Measurements from ENCODE around the gene ATP1A2. TPM values are rescaled to one million over a fixed set of nuclear protein-coding genes. Genes with fewer than 3 reads are reported as not detected.
A peak's percentile ranks its signal among the peaks of the same experiment; 100 is the strongest.

ATP1A2 gene
- polyA plus RNA-seq, 5 donors = 6.4 to 15.2 (median 13.6) TPM

- no peak for DNase-seq
These were observed 30.7 kb upstream of the ATP1A2 start for GRCh38 chr1:160084771-160085321.

- DNase-seq = peak in 1 of 2 donors; percentile 45
These were observed 29.7 kb upstream of the ATP1A2 start for GRCh38 chr1:160085686-160086455.

GRCh38 chr1:160086456-160086892, 29.1 kb upstream of the ATP1A2 start:
- DNase-seq = no peak

- no peak for DNase-seq
These were observed 28.4 kb upstream of the ATP1A2 start for GRCh38 chr1:160087118-160087662.

GRCh38 chr1:160089883-160090282, 25.7 kb upstream of the ATP1A2 start:
- no peak for DNase-seq

GRCh38 chr1:160090760-160091159, 24.8 kb upstream of the ATP1A2 start:
- no peak for DNase-seq

GRCh38 chr1:160091666-160092223, 23.8 kb upstream of the ATP1A2 start:
- DNase-seq = no peak

- no peak for DNase-seq
These were observed 23.0 kb upstream of the ATP1A2 start for GRCh38 chr1:160092366-160093068.

GRCh38 chr1:160093069-160093395, 22.5 kb upstream of the ATP1A2 start:
- DNase-seq = no peak

GRCh38 chr1:160093624-160094290, 21.8 kb upstream of the ATP1A2 start:
- DNase-seq = no peak

GRCh38 chr1:160094291-160094625, 21.3 kb upstream of the ATP1A2 start:
- no peak for DNase-seq

- no peak for DNase-seq
These were observed 20.8 kb upstream of the ATP1A2 start for GRCh38 chr1:160094806-160095205.

- no peak for DNase-seq
These were observed 20.0 kb upstream of the ATP1A2 start for GRCh38 chr1:160095382-160096105.

- no peak for DNase-seq
These were observed 19.1 kb upstream of the ATP1A2 start for GRCh38 chr1:160096274-160097116.

GRCh38 chr1:160097151-160097910, 18.2 kb upstream of the ATP1A2 start:
- DNase-seq = no peak

GRCh38 chr1:160097911-160098851, 17.4 kb upstream of the ATP1A2 start, which contains the start of gene IGSF8:
Gene IGSF8 (minus strand): TSS chr1:160098619. CDS start chr1:160098472, 147 bp downstream.
- DNase-seq = peak; percentile 84

GRCh38 chr1:160098852-160099561, 16.6 kb upstream of the ATP1A2 start:
- peak; percentile 95 for DNase-seq
